H9 (cell line): ENCODE results near the gene MAST2. TPM values are rescaled to one million over a fixed set of nuclear protein-coding genes. Genes with fewer than 3 reads are reported as not detected.

ENCODE experiments used
- DNase-seq: peaks from one replicate; pipeline ENCODE4 v3.0.0-alpha.2; 2017
- H2AFZ ChIP-seq: one replicate; pipeline ENCODE4 v1.6.1; 2013; ENCODE audit warnings: mild to moderate bottlenecking, low read length, control low read depth, moderate library complexity
- H2AK5ac ChIP-seq: 2 replicates; pipeline ENCODE4 v1.6.1; 2013; ENCODE audit warnings: low read length, control low read depth, mixed read lengths; ENCODE audit not compliant: insufficient read length
- H2BK120ac ChIP-seq: one replicate; pipeline ENCODE4 v1.6.1; 2013; ENCODE audit warnings: low read depth, mild to moderate bottlenecking, low read length, control low read depth, inconsistent platforms; ENCODE audit not compliant: poor library complexity, severe bottlenecking
- H2BK12ac ChIP-seq: 2 replicates; pipeline ENCODE4 v1.6.1; 2013; ENCODE audit warnings: low read length, control low read depth, mixed read lengths, low read depth; ENCODE audit not compliant: insufficient read length
- H2BK15ac ChIP-seq: 2 replicates; pipeline ENCODE4 v1.6.1; 2013; ENCODE audit warnings: low read depth, low read length, control low read depth
- H2BK20ac ChIP-seq: one replicate; pipeline ENCODE4 v1.6.1; 2013; ENCODE audit warnings: low read depth, mild to moderate bottlenecking, low read length, control low read depth, inconsistent platforms; ENCODE audit not compliant: poor library complexity, severe bottlenecking
- H2BK5ac ChIP-seq: 2 replicates; pipeline ENCODE4 v1.6.1; 2013; ENCODE audit warnings: low read length, control low read depth, mixed read lengths; ENCODE audit not compliant: insufficient read length
- H3K14ac ChIP-seq: 2 replicates; pipeline ENCODE4 v1.6.1; 2013; ENCODE audit warnings: low read length, control low read depth; ENCODE audit not compliant: insufficient read depth
- H3K18ac ChIP-seq: 2 replicates; pipeline ENCODE4 v1.6.1; 2013; ENCODE audit warnings: low read depth, mild to moderate bottlenecking, mixed read lengths, low read length, control low read depth; ENCODE audit not compliant: insufficient read length
- H3K23ac ChIP-seq: 2 replicates; pipeline ENCODE4 v1.6.1; 2013; ENCODE audit warnings: low read length, control low read depth, mixed read lengths, low read depth; ENCODE audit not compliant: insufficient read length
- H3K23me2 ChIP-seq: 2 replicates; pipeline ENCODE4 v1.6.1; 2013; ENCODE audit warnings: low read depth, mild to moderate bottlenecking, mixed read lengths, low read length, control low read depth; ENCODE audit not compliant: insufficient read length, poor library complexity, severe bottlenecking
- H3K27ac ChIP-seq: 2 replicates; pipeline ENCODE4 v1.5.1; 2013; ENCODE audit warnings: low read length, control low read depth, mixed read lengths, low read depth; ENCODE audit not compliant: insufficient read length
- H3K27me3 ChIP-seq: 2 replicates; pipeline ENCODE4 v1.6.1; 2013; ENCODE audit warnings: low read length, control low read depth, inconsistent platforms; ENCODE audit not compliant: insufficient read depth
- H3K4ac ChIP-seq: 2 replicates; pipeline ENCODE4 v1.6.1; 2013; ENCODE audit warnings: low read depth, mild to moderate bottlenecking, control low read depth, inconsistent platforms, low read length, moderate library complexity
- H3K4me1 ChIP-seq: 2 replicates; pipeline ENCODE4 v1.6.1; 2013; ENCODE audit warnings: low read length, control low read depth, inconsistent platforms; ENCODE audit not compliant: insufficient read depth
- H3K4me2 ChIP-seq: 2 replicates; pipeline ENCODE4 v1.6.1; 2013; ENCODE audit warnings: low read length, control low read depth, mixed read lengths; ENCODE audit not compliant: insufficient read length, insufficient read depth
- H3K56ac ChIP-seq: 2 replicates; pipeline ENCODE4 v1.6.1; 2013; ENCODE audit warnings: low read depth, mild to moderate bottlenecking, mixed read lengths, low read length, control low read depth; ENCODE audit not compliant: insufficient read length
- H3K79me1 ChIP-seq: 2 replicates; pipeline ENCODE4 v1.6.1; 2013; ENCODE audit warnings: low read depth, mild to moderate bottlenecking, moderate library complexity, low read length, control low read depth, inconsistent platforms; ENCODE audit not compliant: insufficient read depth, poor library complexity, severe bottlenecking
- H3K79me2 ChIP-seq: 2 replicates; pipeline ENCODE4 v1.6.1; 2013; ENCODE audit warnings: low read length, control low read depth, inconsistent platforms; ENCODE audit not compliant: insufficient read depth
- H3K9ac ChIP-seq: 2 replicates; pipeline ENCODE4 v1.6.1; 2013; ENCODE audit warnings: low read length, control low read depth, mixed read lengths; ENCODE audit not compliant: insufficient read length; ENCODE audit errors: extremely low read depth
- H3K9me3 ChIP-seq: one replicate; pipeline ENCODE4 v1.6.1; 2013; ENCODE audit warnings: low read depth, low read length, inconsistent platforms; ENCODE audit not compliant: control insufficient read depth
- H3T11ph ChIP-seq: one replicate; pipeline ENCODE4 v1.6.1; 2013; ENCODE audit warnings: mild to moderate bottlenecking, low read length, control low read depth, inconsistent platforms
- H4K20me1 ChIP-seq: one replicate; pipeline ENCODE4 v1.6.1; 2013; ENCODE audit not compliant: control insufficient read depth, insufficient read length, insufficient read depth
- H4K5ac ChIP-seq: 2 replicates; pipeline ENCODE4 v1.6.1; 2013; ENCODE audit warnings: low read depth, mild to moderate bottlenecking, mixed read lengths, low read length, control low read depth; ENCODE audit not compliant: insufficient read length
- H4K8ac ChIP-seq: replicated peaks from 2 replicates; pipeline ENCODE4 v1.6.1; 2013; ENCODE audit warnings: low read length, control low read depth, mixed read lengths, low read depth; ENCODE audit not compliant: insufficient read length
- H4K91ac ChIP-seq: 2 replicates; pipeline ENCODE4 v1.6.1; 2013; ENCODE audit warnings: low read depth, mild to moderate bottlenecking, moderate library complexity, mixed read lengths, low read length, control low read depth; ENCODE audit not compliant: insufficient read length
- H3K27ac Mint-ChIP-seq, 3 experiments: 2 replicates in 2 of 3; 3 replicates in 1 of 3; pipeline ENCODE4 v1.8.0; 2020 to 2021; ENCODE audit warnings: mixed read lengths in 3 of 3, mild to moderate bottlenecking in 1 of 3, moderate library complexity in 1 of 3
- H3K27me3 Mint-ChIP-seq: 2 replicates; pipeline ENCODE4 v1.8.0; 2021; ENCODE audit warnings: low read depth, mild to moderate bottlenecking, moderate library complexity, mixed read lengths
- H3K36me3 Mint-ChIP-seq, 3 experiments: 2 replicates in 2 of 3; 3 replicates in 1 of 3; pipeline ENCODE4 v1.8.0; 2020 to 2021; ENCODE audit warnings: low read depth in 3 of 3, mixed read lengths in 3 of 3; ENCODE audit not compliant: insufficient read depth in 1 of 3
- H3K4me1 Mint-ChIP-seq, 2 experiments: 2 replicates each; pipeline ENCODE4 v1.8.0; 2020; ENCODE audit warnings: mixed read lengths in 2 of 2
- H3K4me3 Mint-ChIP-seq, 2 experiments: 2 replicates in 1 of 2; 3 replicates in 1 of 2; pipeline ENCODE4 v1.8.0; 2020 to 2021; ENCODE audit warnings: mild to moderate bottlenecking in 2 of 2, mixed read lengths in 2 of 2, moderate library complexity in 1 of 2
- H3K9me3 Mint-ChIP-seq, 2 experiments: 2 replicates in 1 of 2; 3 replicates in 1 of 2; pipeline ENCODE4 v1.8.0; 2020; ENCODE audit warnings: mild to moderate bottlenecking in 2 of 2, mixed read lengths in 2 of 2, moderate library complexity in 1 of 2
- CTCF ChIP-seq: fragments of 200-600 bp; sonication (generic); conservative IDR thresholded peaks from 3 replicates; pipeline ENCODE4 v1.8.0; 2021; ENCODE audit warnings: antibody characterized with exemption, mild to moderate bottlenecking
- WGBS: extraction: QIAGEN DNeasy Blood & Tissue Kit; methylation state at CpG from one replicate; pipeline ENCODE4 v1.1.7; 2013; ENCODE audit warnings: missing lambda C conversion rate, low lambda C conversion rate, mixed read lengths; ENCODE audit not compliant: insufficient read length; ENCODE audit errors: extremely low coverage; 5-methylcytosine and 5-hydroxymethylcytosine counted together
- total RNA-seq: library from RNA; stranded (reverse); gene quantifications from 2 replicates; pipeline ENCODE4 v1.2.1, GENCODE V29; 2021

Gene MAST2
- total RNA-seq, 1 experiment from 2014 or later, result 28.8 TPM

- Mint-ChIP-seq H3K36me3 (peaks cover under 1 to 7% (median 4%) of the 10 kb centered on the region in 3 experiments; a peak in 5 of 7 replicates), H3K27ac (no peak overlapping the region), H3K9me3 (peaks cover 2 to 3% of the 10 kb centered on the region in 2 experiments; a peak in 2 of 5 replicates), H3K4me1 (peaks cover 0 to 3% of the 10 kb centered on the region in 2 experiments; a peak in 2 of 4 replicates), H3K4me3 (no peak overlapping the region), H3K27me3 (no peaks in the 10 kb centered on the region)
- no peak overlapping the region for H3K18ac ChIP-seq
- no CpG with 5 or more reads among the region's 2 CpGs for WGBS
- H2BK120ac ChIP-seq, result no peak overlapping the region
- DNase-seq, result no peak
- H3T11ph ChIP-seq, result no peak overlapping the region
- H2AK5ac ChIP-seq, result no peak overlapping the region
- H2BK15ac ChIP-seq, result no peak overlapping the region
- no peaks in the 10 kb centered on the region for H3K27me3 ChIP-seq
- H2AFZ ChIP-seq, result no peak overlapping the region
- no peak overlapping the region for H3K4ac ChIP-seq
- H4K91ac ChIP-seq, result no peak overlapping the region
- no peaks in the 10 kb centered on the region for H3K79me1 ChIP-seq
- no peak overlapping the region for H2BK5ac ChIP-seq
- no peaks in the 10 kb centered on the region for H3K9me3 ChIP-seq
- H3K23ac ChIP-seq, result no peak overlapping the region
- H3K4me1 ChIP-seq, result no peaks in the 10 kb centered on the region
- H3K56ac ChIP-seq, result no peak overlapping the region
- no peak for TF ChIP-seq CTCF
- no peak overlapping the region for H3K4me2 ChIP-seq
- H3K79me2 ChIP-seq, result 0 out of 2 replicates have a peak, but pooled peaks cover 3% of the 10 kb centered on the region
- no peak overlapping the region for H3K27ac ChIP-seq
- H2BK20ac ChIP-seq, result no peak overlapping the region
- H3K14ac ChIP-seq, result no peak overlapping the region
- H4K20me1 ChIP-seq, result no peaks in the 10 kb centered on the region
- H4K5ac ChIP-seq, result no peak overlapping the region
- H3K23me2 ChIP-seq, result no peaks in the 10 kb centered on the region
- no peak overlapping the region for H2BK12ac ChIP-seq
- no peak overlapping the region for H4K8ac ChIP-seq
- no peak overlapping the region for H3K9ac ChIP-seq
These were observed 92.0 kb downstream of the MAST2 start for GRCh38 chr1:45895406-45895805.
